K562 (cell line): ENCODE results near the gene LAMB1. TPM values are rescaled to one million over a fixed set of nuclear protein-coding genes. Genes with fewer than 3 reads are reported as not detected.

Experiments used
- CLOCK ChIP-seq: fragments of 250-450 bp; sonication (Bioruptor Pico); IDR thresholded peaks from 2 replicates; pipeline ENCODE4 v1.4.0; 2020; ENCODE audit warnings: mild to moderate bottlenecking, moderate library complexity, borderline replicate concordance
- FOXP1 ChIP-seq: sonication (generic); formaldehyde crosslinking; IDR thresholded peaks from 2 replicates; pipeline ENCODE4 v1.8.0; 2022; ENCODE audit warnings: mild to moderate bottlenecking, missing genetic modification reagents
- GTF3C2 ChIP-seq: IDR thresholded peaks from 3 replicates; pipeline ENCODE4 v1.6.1; 2011; ENCODE audit warnings: borderline replicate concordance, mild to moderate bottlenecking, moderate library complexity; ENCODE audit not compliant: insufficient read length; ENCODE audit errors: extremely low read depth
- HIVEP1 ChIP-seq: fragments of 250-450 bp; sonication (Bioruptor Pico); IDR thresholded peaks from 2 replicates; pipeline ENCODE4 v1.4.0; 2020; ENCODE audit warnings: mild to moderate bottlenecking
- HMG20A ChIP-seq: fragments of 450-650 bp; formaldehyde crosslinking; conservative IDR thresholded peaks from 2 replicates; pipeline ENCODE4 v1.4.0; 2020; ENCODE audit warnings: mild to moderate bottlenecking, mixed read lengths
- RFX7 ChIP-seq: fragments of 250-450 bp; sonication (Bioruptor Pico); IDR thresholded peaks from 2 replicates; pipeline ENCODE4 v1.5.1; 2021; ENCODE audit warnings: mild to moderate bottlenecking
- SMC3 ChIP-seq: conservative IDR thresholded peaks from 2 replicates; pipeline ENCODE4 v1.6.1; 2011; ENCODE audit warnings: low read depth, low read length, improper control_type of control experiment; ENCODE audit not compliant: insufficient read depth
- TCFL5 ChIP-seq: fragments of 250-450 bp; sonication (Bioruptor Pico); conservative IDR thresholded peaks from 2 replicates; pipeline ENCODE4 v1.6.1; 2021; ENCODE audit warnings: mild to moderate bottlenecking, moderate library complexity, matching md5 sums
- TEAD1 ChIP-seq, 2 experiments: fragments of 450-650 bp in 1 of 2; sonication (generic) in 1 of 2; formaldehyde crosslinking; IDR thresholded peaks; 2 replicates each; pipeline versions ENCODE4 v1.4.0 to v1.8.0; 2020 to 2022; ENCODE audit warnings: mild to moderate bottlenecking in 2 of 2, missing genetic modification reagents in 1 of 2
- TFAP4 ChIP-seq: sonication (generic); formaldehyde crosslinking; IDR thresholded peaks from 2 replicates; pipeline ENCODE4 v1.8.0; 2022; ENCODE audit warnings: missing genetic modification reagents, mild to moderate bottlenecking, moderate library complexity, borderline replicate concordance
- ZBTB11 ChIP-seq, 3 experiments: fragments of 200-800 bp in 1 of 3; fragments of 250-450 bp in 1 of 3; fragments of 450-650 bp in 1 of 3; sonication (Bioruptor Pico) in 1 of 3; sonication (Bioruptor generic) in 1 of 3; formaldehyde crosslinking in 1 of 3; IDR thresholded peaks; 2 replicates each; pipeline versions ENCODE4 v1.6.1 to v1.8.0; 2016 to 2022; ENCODE audit warnings: mild to moderate bottlenecking in 2 of 3, missing genetic modification characterization in 2 of 3, missing compliant biosample characterization in 1 of 3, moderate library complexity in 1 of 3
- ZNF124 ChIP-seq: sonication (generic); formaldehyde crosslinking; IDR thresholded peaks from 2 replicates; pipeline ENCODE4 v1.8.1; 2022; ENCODE audit warnings: missing genetic modification reagents
- ZNF445 ChIP-seq: fragments of 250-450 bp; sonication (Bioruptor Pico); IDR thresholded peaks from 2 replicates; pipeline ENCODE4 v1.4.0; 2020; ENCODE audit warnings: low read depth, mild to moderate bottlenecking, moderate library complexity
- ZNF766 ChIP-seq: fragments of 200-800 bp; sonication (Bioruptor generic); conservative IDR thresholded peaks from 2 replicates; pipeline ENCODE4 v1.6.1; 2016; ENCODE audit warnings: missing genetic modification characterization, missing compliant biosample characterization
- polyA plus RNA-seq, 8 experiments: library from polyadenylated mRNA; depleted of rRNA in 4 of 8; stranded (reverse) in 5 of 8; unstranded in 3 of 8; fragments of >200 nt; fragmentation: Nextera tagmentation in 2 of 8; fragmentation: Illumina TruSeq in 1 of 8; extraction: Ambion mirVana in 2 of 8; extraction: Trizol in 1 of 8; gene quantifications; 2 replicates each; pipeline versions ENCODE4 v1.2.1 to v1.2.3, GENCODE V29; 2011 to 2014; ENCODE audit warnings: inconsistent platforms in 1 of 8, missing spikeins in 1 of 8
- total RNA-seq, 7 experiments: library from RNA; depleted of rRNA in 6 of 7; stranded (reverse); fragments of >200 nt in 6 of 7; fragmentation: Illumina TruSeq in 2 of 7; extraction: Trizol in 2 of 7; gene quantifications; 2 replicates each; pipeline versions ENCODE4 v1.2.1 to v1.2.3, GENCODE V29; 2011 to 2021; ENCODE audit warnings: low replicate concordance in 1 of 7
- TF ChIP-seq, protein P1 (sequence below): fragments of 250-450 bp; sonication (Bioruptor Pico); IDR thresholded peaks from 2 replicates; pipeline ENCODE4 v1.9.0; 2021; ENCODE audit warnings: mild to moderate bottlenecking

LAMB1 gene
- total and polyA plus RNA-seq, 9 of the 15 experiments (the other 6 are each of a cell fraction or from before 2014, with no cell fraction given), result 6.0 to 17.7 (median 12.3) TPM

GRCh38 chr7:108012499-108013430 lies 9.8 kb upstream of the LAMB1 start (continued):
- TF ChIP-seq ZBTB11 (CRISPR knock-in tag; IDR thresholded peaks at IDR 0.05) (peak in 1 of 3 experiments; percentile 72; a peak in 2 of 6 replicates), TEAD1 (CRISPR knock-in tag; IDR thresholded peaks at IDR 0.05) (no peak; a peak in 1 of 4 replicates), GTF3C2 (no peak), ZNF766 (peak; percentile 69; the same call in 1 of the 2 replicates), TFAP4 (0 out of 2 replicates have a peak, but pooled peaks have one; percentile 21), ZNF445 (CRISPR knock-in tag) (no peak), ZNF124 (CRISPR knock-in tag) (no peak), HMG20A (CRISPR knock-in tag) (no peak), SMC3 (no peak), HIVEP1 (no peak), RFX7 (CRISPR knock-in tag) (no peak), FOXP1 (CRISPR knock-in tag) (no peak), CLOCK (no peak), TCFL5 (CRISPR knock-in tag) (no peak)
- TF ChIP-seq, protein P1, sequence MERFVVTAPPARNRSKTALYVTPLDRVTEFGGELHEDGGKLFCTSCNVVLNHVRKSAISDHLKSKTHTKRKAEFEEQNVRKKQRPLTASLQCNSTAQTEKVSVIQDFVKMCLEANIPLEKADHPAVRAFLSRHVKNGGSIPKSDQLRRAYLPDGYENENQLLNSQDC (CRISPR knock-in tag), result no peak
